Smooth muscle cell (in vitro differentiated cells): Measurements from ENCODE around the gene ANLN. TPM values are rescaled to one million over a fixed set of nuclear protein-coding genes. Genes with fewer than 3 reads are reported as not detected.

Source experiments
- DNase-seq: peaks from one replicate; lab custom pipeline; 2025; ENCODE audit not compliant: unreplicated experiment; lab: John Stamatoyannopoulos, UW
- H2AFZ ChIP-seq: fragments of 200-600 bp; sonication (generic); 2 replicates; pipeline ENCODE4 v1.6.0; 2016; ENCODE audit warnings: antibody characterized with exemption, low read depth, mild to moderate bottlenecking
- H3F3A ChIP-seq: fragments of 200-600 bp; sonication (generic); 2 replicates; pipeline ENCODE4 v1.6.0; 2017; ENCODE audit warnings: antibody characterized with exemption, low read depth
- H3K27ac ChIP-seq: fragments of 200-600 bp; sonication (generic); 2 replicates; pipeline ENCODE4 v1.5.1; 2016; ENCODE audit warnings: low read depth, mild to moderate bottlenecking
- H3K27me3 ChIP-seq: fragments of 200-600 bp; sonication (generic); 2 replicates; pipeline ENCODE4 v1.6.1; 2016; ENCODE audit warnings: low read depth, mild to moderate bottlenecking
- H3K36me3 ChIP-seq: fragments of 200-600 bp; sonication (generic); 2 replicates; pipeline ENCODE4 v1.5.1; 2016; ENCODE audit warnings: low read depth
- H3K4me1 ChIP-seq: fragments of 200-600 bp; sonication (generic); 2 replicates; pipeline ENCODE4 v1.5.1; 2016; ENCODE audit warnings: low read depth
- H3K4me2 ChIP-seq: fragments of 200-600 bp; sonication (generic); 2 replicates; pipeline ENCODE4 v1.6.0; 2016; ENCODE audit warnings: mild to moderate bottlenecking
- H3K4me3 ChIP-seq: fragments of 200-600 bp; sonication (generic); 2 replicates; pipeline ENCODE4 v1.5.1; 2016; ENCODE audit warnings: mild to moderate bottlenecking
- H3K79me2 ChIP-seq: fragments of 200-600 bp; sonication (generic); 2 replicates; pipeline ENCODE4 v1.6.0; 2016; ENCODE audit warnings: low read depth, mild to moderate bottlenecking
- H3K9ac ChIP-seq: fragments of 200-600 bp; sonication (generic); 2 replicates; pipeline ENCODE4 v1.6.0; 2016; ENCODE audit warnings: low read depth
- H3K9me3 ChIP-seq: fragments of 200-600 bp; sonication (generic); replicated peaks from 2 replicates; pipeline ENCODE4 v1.5.1; 2016; ENCODE audit warnings: low read depth
- H4K20me1 ChIP-seq: fragments of 200-600 bp; sonication (generic); 2 replicates; pipeline ENCODE4 v1.6.0; 2016; ENCODE audit warnings: low read depth
- WGBS: methylation state at CpG from one replicate; pipeline ENCODE4 v1.1.7; 2016; ENCODE audit warnings: low lambda C conversion rate; 5-methylcytosine and 5-hydroxymethylcytosine counted together
- polyA plus RNA-seq: library from polyadenylated mRNA; unstranded; fragments of >200 nt; fragmentation: Nextera tagmentation; extraction: Ambion mirVana; gene quantifications from 2 replicates; pipeline ENCODE4 v1.2.1, GENCODE V29; 2016
- total RNA-seq: library from RNA; depleted of rRNA; stranded (reverse); fragments of >200 nt; gene quantifications from 2 replicates; pipeline ENCODE4 v1.2.3, GENCODE V29; 2014
- TF ChIP-seq, protein P1 (sequence below): fragments of 200-600 bp; sonication (generic); IDR thresholded peaks from 2 replicates; pipeline ENCODE4 v1.5.1; 2017; ENCODE audit warnings: borderline replicate concordance, mild to moderate bottlenecking, antibody characterized with exemption; ENCODE audit not compliant: insufficient read depth, poor library complexity, severe bottlenecking

Gene ANLN, protein sequence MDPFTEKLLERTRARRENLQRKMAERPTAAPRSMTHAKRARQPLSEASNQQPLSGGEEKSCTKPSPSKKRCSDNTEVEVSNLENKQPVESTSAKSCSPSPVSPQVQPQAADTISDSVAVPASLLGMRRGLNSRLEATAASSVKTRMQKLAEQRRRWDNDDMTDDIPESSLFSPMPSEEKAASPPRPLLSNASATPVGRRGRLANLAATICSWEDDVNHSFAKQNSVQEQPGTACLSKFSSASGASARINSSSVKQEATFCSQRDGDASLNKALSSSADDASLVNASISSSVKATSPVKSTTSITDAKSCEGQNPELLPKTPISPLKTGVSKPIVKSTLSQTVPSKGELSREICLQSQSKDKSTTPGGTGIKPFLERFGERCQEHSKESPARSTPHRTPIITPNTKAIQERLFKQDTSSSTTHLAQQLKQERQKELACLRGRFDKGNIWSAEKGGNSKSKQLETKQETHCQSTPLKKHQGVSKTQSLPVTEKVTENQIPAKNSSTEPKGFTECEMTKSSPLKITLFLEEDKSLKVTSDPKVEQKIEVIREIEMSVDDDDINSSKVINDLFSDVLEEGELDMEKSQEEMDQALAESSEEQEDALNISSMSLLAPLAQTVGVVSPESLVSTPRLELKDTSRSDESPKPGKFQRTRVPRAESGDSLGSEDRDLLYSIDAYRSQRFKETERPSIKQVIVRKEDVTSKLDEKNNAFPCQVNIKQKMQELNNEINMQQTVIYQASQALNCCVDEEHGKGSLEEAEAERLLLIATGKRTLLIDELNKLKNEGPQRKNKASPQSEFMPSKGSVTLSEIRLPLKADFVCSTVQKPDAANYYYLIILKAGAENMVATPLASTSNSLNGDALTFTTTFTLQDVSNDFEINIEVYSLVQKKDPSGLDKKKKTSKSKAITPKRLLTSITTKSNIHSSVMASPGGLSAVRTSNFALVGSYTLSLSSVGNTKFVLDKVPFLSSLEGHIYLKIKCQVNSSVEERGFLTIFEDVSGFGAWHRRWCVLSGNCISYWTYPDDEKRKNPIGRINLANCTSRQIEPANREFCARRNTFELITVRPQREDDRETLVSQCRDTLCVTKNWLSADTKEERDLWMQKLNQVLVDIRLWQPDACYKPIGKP
- total RNA-seq (22.5 and 28.7 TPM in 2 replicates), polyA plus RNA-seq (8.5 and 9.0 TPM in 2 replicates)

DNA sequence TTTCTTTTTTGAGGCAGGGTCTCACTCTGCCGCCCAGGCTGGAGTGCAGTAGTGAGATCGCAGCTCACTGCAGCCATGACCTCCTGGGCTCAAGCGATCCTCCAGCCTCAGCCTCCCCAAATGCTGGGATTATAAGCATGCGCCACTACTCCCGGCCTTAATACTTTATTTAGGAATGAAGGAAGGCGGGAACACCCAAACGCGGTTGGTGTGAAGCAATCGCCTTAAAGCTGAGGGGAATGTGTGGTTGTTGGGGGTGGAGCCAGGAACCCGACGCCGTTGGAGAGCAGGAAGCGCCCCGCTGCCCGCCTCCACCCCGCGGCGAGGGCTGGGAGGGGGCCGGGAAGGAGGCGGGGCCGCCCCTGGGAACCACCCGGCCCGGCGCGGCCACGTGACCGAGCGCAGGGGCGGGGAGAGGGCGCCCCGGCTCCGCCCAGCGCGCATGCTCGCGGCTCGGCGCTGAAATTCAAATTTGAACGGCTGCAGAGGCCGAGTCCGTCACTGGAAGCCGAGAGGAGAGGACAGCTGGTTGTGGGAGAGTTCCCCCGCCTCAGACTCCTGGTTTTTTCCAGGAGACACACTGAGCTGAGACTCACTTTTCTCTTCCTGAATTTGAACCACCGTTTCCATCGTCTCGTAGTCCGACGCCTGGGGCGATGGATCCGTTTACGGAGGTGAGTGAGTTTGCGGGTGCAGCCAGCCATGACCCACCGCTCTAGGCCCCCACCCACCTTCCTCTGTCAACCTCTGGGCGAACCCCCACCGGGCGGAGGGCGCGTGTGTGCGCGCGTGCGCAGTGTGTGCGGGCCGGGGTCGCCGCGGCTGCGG, at the start of gene ANLN:
Gene ANLN, plus strand, starts transcription at position 492 of the 828 bp plus-strand sequence. Its CDS starts 165 bp downstream, at position 657.
- 3% methylated on average over 59 of the region's 68 CpGs for WGBS
- no peaks in the 10 kb centered on the region for H3K9me3 ChIP-seq
- no peaks in the 10 kb centered on the region for H3K27me3 ChIP-seq
- H2AFZ ChIP-seq: peak within 1 kb of the TSS; percentile 86
- H3K4me3 ChIP-seq: peak within 1 kb of the TSS; percentile 77
- peak within 1 kb of the TSS; percentile 88 for H3K9ac ChIP-seq
- H4K20me1 ChIP-seq: no peaks in the 10 kb centered on the region
- peaks cover 20% of the 10 kb centered on the region for H3K4me1 ChIP-seq
- no peaks in the 10 kb centered on the region for H3K36me3 ChIP-seq
- peak; percentile 74 for DNase-seq
- TF ChIP-seq, protein P1, sequence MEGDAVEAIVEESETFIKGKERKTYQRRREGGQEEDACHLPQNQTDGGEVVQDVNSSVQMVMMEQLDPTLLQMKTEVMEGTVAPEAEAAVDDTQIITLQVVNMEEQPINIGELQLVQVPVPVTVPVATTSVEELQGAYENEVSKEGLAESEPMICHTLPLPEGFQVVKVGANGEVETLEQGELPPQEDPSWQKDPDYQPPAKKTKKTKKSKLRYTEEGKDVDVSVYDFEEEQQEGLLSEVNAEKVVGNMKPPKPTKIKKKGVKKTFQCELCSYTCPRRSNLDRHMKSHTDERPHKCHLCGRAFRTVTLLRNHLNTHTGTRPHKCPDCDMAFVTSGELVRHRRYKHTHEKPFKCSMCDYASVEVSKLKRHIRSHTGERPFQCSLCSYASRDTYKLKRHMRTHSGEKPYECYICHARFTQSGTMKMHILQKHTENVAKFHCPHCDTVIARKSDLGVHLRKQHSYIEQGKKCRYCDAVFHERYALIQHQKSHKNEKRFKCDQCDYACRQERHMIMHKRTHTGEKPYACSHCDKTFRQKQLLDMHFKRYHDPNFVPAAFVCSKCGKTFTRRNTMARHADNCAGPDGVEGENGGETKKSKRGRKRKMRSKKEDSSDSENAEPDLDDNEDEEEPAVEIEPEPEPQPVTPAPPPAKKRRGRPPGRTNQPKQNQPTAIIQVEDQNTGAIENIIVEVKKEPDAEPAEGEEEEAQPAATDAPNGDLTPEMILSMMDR: no peak
- H3K4me2 ChIP-seq: peak within 1 kb of the TSS; percentile 90
- peaks cover 14% of the 10 kb centered on the region for H3F3A ChIP-seq
- H3K27ac ChIP-seq: peak within 1 kb of the TSS; percentile 84
- H3K79me2 ChIP-seq: peaks cover 42% of the 10 kb centered on the region

DNA sequence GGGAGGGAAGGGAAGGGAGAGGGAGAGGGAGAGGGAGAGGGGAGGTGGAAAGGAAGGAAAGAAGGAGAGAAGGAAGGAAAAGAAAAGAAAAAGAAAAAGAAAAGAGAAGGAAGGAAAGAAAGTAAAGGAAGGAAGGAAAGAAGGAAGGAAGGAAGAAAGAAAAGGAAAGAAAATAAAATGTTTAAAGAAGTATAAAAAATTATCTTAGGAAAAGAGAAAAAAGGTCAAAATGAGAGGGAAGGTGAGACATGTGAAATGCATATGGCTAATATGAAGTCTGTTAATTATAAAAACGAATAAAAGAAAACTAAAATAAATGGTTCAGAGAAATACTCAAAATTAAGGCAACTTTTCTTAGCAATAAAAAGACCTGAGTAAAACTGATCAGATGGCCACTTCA, 46.1 kb upstream of the ANLN start:
- H3K27ac ChIP-seq: no peak overlapping the region
- TF ChIP-seq, protein P1: no peak
- H3F3A ChIP-seq: no peaks in the 10 kb centered on the region
- H3K4me3 ChIP-seq: no peak overlapping the region
- H3K9ac ChIP-seq: no peak overlapping the region
- no peaks in the 10 kb centered on the region for H4K20me1 ChIP-seq
- H3K27me3 ChIP-seq: no peaks in the 10 kb centered on the region
- H3K9me3 ChIP-seq: no peaks in the 10 kb centered on the region
- DNase-seq: no peak
- no peak overlapping the region for H3K4me2 ChIP-seq
- H3K79me2 ChIP-seq: no peaks in the 10 kb centered on the region
- H3K36me3 ChIP-seq: no peaks in the 10 kb centered on the region
- no peak overlapping the region for H2AFZ ChIP-seq
- WGBS: 81% methylated on average over 1 of the region's 1 CpG
- H3K4me1 ChIP-seq: no peaks in the 10 kb centered on the region

DNA sequence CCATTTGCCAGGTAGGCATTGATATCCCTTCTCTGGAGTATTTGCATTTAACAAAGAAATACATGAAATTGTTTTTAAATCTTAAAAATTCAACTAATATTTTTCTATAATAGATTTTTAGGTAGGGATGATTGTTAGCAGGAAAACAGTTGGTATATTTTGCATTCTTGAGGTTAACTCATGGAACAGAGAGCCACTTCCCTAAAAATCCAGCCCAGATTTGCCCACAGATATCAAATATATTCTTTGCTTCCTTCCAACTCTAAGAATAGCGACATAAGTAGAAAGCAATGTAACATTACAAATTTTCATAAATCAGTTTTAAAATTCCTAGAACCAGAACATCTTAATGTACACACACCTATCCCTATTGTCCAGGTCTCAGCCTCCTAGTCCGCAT, 45.0 kb upstream of the ANLN start:
- H3K9ac ChIP-seq: no peak overlapping the region
- H3K4me3 ChIP-seq: no peak overlapping the region
- TF ChIP-seq, protein P1: no peak
- no peak overlapping the region for H2AFZ ChIP-seq
- H3K4me1 ChIP-seq: no peaks in the 10 kb centered on the region
- no peaks in the 10 kb centered on the region for H3F3A ChIP-seq
- no peaks in the 10 kb centered on the region for H3K79me2 ChIP-seq
- H3K36me3 ChIP-seq: no peaks in the 10 kb centered on the region
- no peak overlapping the region for H3K4me2 ChIP-seq
- H3K27ac ChIP-seq: no peak overlapping the region
- no peaks in the 10 kb centered on the region for H4K20me1 ChIP-seq
- no peak for DNase-seq
- WGBS: 94% methylated on average over 2 of the region's 2 CpGs
- no peaks in the 10 kb centered on the region for H3K9me3 ChIP-seq
- H3K27me3 ChIP-seq: no peaks in the 10 kb centered on the region
